ENCODE data around the gene CSPG4.
"Not testable (repeated sequence)": the region's sequence is repeated elsewhere in the genome, so short reads cannot be mapped to it uniquely, and the experiment has no call there.

Gene CSPG4

GRCh38 chr15:75738014-75738646 is 25.5 kb upstream of the CSPG4 start:
- DNase-seq, result no peak

GRCh38 chr15:75737116-75738013 is 24.7 kb upstream of the CSPG4 start:
- peak; percentile 21 for DNase-seq

- no peak for DNase-seq
These were observed 23.6 kb upstream of the CSPG4 start for GRCh38 chr15:75736256-75736655.

GRCh38 chr15:75734861-75735760 is 22.5 kb upstream of the CSPG4 start:
- DNase-seq, result not testable (repeated sequence)

- DNase-seq, result no peak
These were observed 21.4 kb upstream of the CSPG4 start for GRCh38 chr15:75733761-75734651.

GRCh38 chr15:75732809-75733451 is 20.3 kb upstream of the CSPG4 start:
- DNase-seq, result peak; percentile 86

- DNase-seq, result peak; percentile 71
These were observed 19.6 kb upstream of the CSPG4 start for GRCh38 chr15:75732177-75732808.

GRCh38 chr15:75731248-75732151 is 18.9 kb upstream of the CSPG4 start:
- DNase-seq, result peak; percentile 71

- DNase-seq, result peak; percentile 19
These were observed 18.0 kb upstream of the CSPG4 start for GRCh38 chr15:75730376-75731247.

- DNase-seq, result peak; percentile 36
These were observed 16.9 kb upstream of the CSPG4 start for GRCh38 chr15:75729326-75730069.

- peak; percentile 66 for DNase-seq
These were observed 15.4 kb upstream of the CSPG4 start for GRCh38 chr15:75727851-75728715.

GRCh38 chr15:75727031-75727531 is 14.4 kb upstream of the CSPG4 start:
- peak; percentile 26 for DNase-seq

GRCh38 chr15:75725719-75726607 is 13.3 kb upstream of the CSPG4 start:
- peak; percentile 22 for DNase-seq

- peak; percentile 23 for DNase-seq
These were observed 12.5 kb upstream of the CSPG4 start for GRCh38 chr15:75725006-75725718.
